Endothelial cell (in vitro differentiated cells): ENCODE data around the gene CD55. TPM values are rescaled to one million over a fixed set of nuclear protein-coding genes. Genes with fewer than 3 reads are reported as not detected.

Source experiments
- DNase-seq: peaks from one replicate; pipeline ENCODE4 v3.0.0; 2021; ENCODE audit warnings: low spot score
- H3K27ac Mint-ChIP-seq: one replicate; pipeline ENCODE4 v1.8.0; 2021; ENCODE audit warnings: mixed read lengths, inconsistent platforms; ENCODE audit not compliant: unreplicated experiment
- H3K27me3 Mint-ChIP-seq: one replicate; pipeline ENCODE4 v1.8.0; 2021; ENCODE audit warnings: mild to moderate bottlenecking, moderate library complexity, mixed read lengths, inconsistent platforms; ENCODE audit not compliant: unreplicated experiment
- H3K36me3 Mint-ChIP-seq: one replicate; pipeline ENCODE4 v1.8.0; 2021; ENCODE audit warnings: mild to moderate bottlenecking, low read depth, mixed read lengths, inconsistent platforms; ENCODE audit not compliant: unreplicated experiment
- H3K4me1 Mint-ChIP-seq: one replicate; pipeline ENCODE4 v1.8.0; 2021; ENCODE audit warnings: mild to moderate bottlenecking, mixed read lengths, inconsistent platforms; ENCODE audit not compliant: unreplicated experiment
- H3K4me3 Mint-ChIP-seq: one replicate; pipeline ENCODE4 v1.8.0; 2021; ENCODE audit warnings: mild to moderate bottlenecking, mixed read lengths, inconsistent platforms; ENCODE audit not compliant: unreplicated experiment
- H3K9me3 Mint-ChIP-seq: one replicate; pipeline ENCODE4 v1.8.0; 2021; ENCODE audit warnings: mixed read lengths, inconsistent platforms; ENCODE audit not compliant: unreplicated experiment
- total RNA-seq: library from RNA; stranded (reverse); fragmentation: NEBNext Ultra II Directional; extraction: Animal tissue kit (Norgen Biotek cat#: 25700); gene quantifications from one replicate; pipeline ENCODE4 v1.2.1, GENCODE V29; 2021; ENCODE audit not compliant: unreplicated experiment
- TF ChIP-seq, protein P1 (sequence below): fragments of 200-600 bp; sonication (generic); IDR thresholded peaks from one replicate; pipeline ENCODE4 v1.5.0; 2021; ENCODE audit warnings: antibody characterized with exemption; ENCODE audit not compliant: unreplicated experiment

CD55 gene
- total RNA-seq, 1 donor from 2014 or later = 16.0 TPM

GRCh38 chr1:207398986-207399385 lies 77.5 kb downstream of the CD55 start:
- Mint-ChIP-seq H3K9me3 (no peaks in the 10 kb centered on the region), H3K27ac (no peak overlapping the region), H3K36me3 (no peaks in the 10 kb centered on the region), H3K4me3 (no peak overlapping the region), H3K27me3 (no peaks in the 10 kb centered on the region), H3K4me1 (no peaks in the 10 kb centered on the region)
- TF ChIP-seq, protein P1, sequence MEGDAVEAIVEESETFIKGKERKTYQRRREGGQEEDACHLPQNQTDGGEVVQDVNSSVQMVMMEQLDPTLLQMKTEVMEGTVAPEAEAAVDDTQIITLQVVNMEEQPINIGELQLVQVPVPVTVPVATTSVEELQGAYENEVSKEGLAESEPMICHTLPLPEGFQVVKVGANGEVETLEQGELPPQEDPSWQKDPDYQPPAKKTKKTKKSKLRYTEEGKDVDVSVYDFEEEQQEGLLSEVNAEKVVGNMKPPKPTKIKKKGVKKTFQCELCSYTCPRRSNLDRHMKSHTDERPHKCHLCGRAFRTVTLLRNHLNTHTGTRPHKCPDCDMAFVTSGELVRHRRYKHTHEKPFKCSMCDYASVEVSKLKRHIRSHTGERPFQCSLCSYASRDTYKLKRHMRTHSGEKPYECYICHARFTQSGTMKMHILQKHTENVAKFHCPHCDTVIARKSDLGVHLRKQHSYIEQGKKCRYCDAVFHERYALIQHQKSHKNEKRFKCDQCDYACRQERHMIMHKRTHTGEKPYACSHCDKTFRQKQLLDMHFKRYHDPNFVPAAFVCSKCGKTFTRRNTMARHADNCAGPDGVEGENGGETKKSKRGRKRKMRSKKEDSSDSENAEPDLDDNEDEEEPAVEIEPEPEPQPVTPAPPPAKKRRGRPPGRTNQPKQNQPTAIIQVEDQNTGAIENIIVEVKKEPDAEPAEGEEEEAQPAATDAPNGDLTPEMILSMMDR = no peak
- no peak for DNase-seq

DNA sequence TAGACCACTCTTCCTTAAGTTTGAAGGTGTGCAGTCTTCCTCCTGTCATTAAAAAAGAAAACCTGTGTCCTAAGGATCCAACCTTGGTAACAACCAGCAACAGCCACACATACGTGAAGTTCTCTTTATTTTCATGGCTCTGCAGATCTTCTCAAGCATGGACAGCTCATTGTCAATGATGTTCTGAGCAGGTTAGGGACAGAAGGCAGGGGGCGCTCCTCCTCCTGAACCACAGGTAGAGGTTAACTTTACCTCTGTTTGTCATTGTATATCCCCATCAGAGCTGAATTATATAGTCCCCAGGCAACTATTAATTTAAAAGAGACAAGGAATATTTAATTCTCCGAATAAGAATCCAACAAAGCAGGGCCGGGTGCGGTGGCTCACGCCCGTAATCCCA lies 80.1 kb downstream of the CD55 start:
- TF ChIP-seq, protein P1 = no peak
- H3K4me3 Mint-ChIP-seq = no peak overlapping the region
- no peaks in the 10 kb centered on the region for H3K27me3 Mint-ChIP-seq
- no peaks in the 10 kb centered on the region for H3K36me3 Mint-ChIP-seq
- DNase-seq = no peak
- peaks cover 1% of the 10 kb centered on the region for H3K4me1 Mint-ChIP-seq
- H3K27ac Mint-ChIP-seq = no peak overlapping the region
- H3K9me3 Mint-ChIP-seq = no peaks in the 10 kb centered on the region

DNA sequence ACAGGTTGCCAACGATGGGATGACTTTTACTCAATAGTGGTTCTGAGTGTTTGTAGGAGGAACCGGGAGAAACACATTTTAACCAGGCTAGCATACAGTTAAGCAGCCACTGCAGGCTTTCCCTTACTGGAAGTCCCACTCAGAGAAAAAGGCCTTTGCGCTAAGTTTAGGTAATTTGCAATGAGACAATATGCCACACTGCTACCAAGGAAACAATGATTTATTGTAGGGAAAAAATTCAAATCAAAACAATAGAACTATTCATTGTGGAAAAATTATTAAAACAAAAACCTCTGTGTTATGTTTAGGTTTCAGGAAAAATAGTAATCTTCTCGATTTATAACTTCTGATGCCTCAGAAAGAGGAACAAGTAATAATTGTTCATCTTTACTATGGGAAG lies 81.3 kb downstream of the CD55 start:
- TF ChIP-seq, protein P1 = no peak
- Mint-ChIP-seq H3K4me1 (peaks cover 3% of the 10 kb centered on the region), H3K27ac (no peak overlapping the region), H3K27me3 (no peaks in the 10 kb centered on the region), H3K4me3 (no peak overlapping the region), H3K36me3 (no peaks in the 10 kb centered on the region), H3K9me3 (no peaks in the 10 kb centered on the region)
- no peak for DNase-seq

- TF ChIP-seq, protein P1 = peak; percentile 64
- Mint-ChIP-seq H3K4me1 (peaks cover 3% of the 10 kb centered on the region), H3K36me3 (no peaks in the 10 kb centered on the region), H3K27ac (no peak overlapping the region), H3K4me3 (no peak overlapping the region), H3K27me3 (no peaks in the 10 kb centered on the region), H3K9me3 (no peaks in the 10 kb centered on the region)
- DNase-seq = no peak
Measured at GRCh38 chr1:207404849-207405525, 83.5 kb downstream of the CD55 start.

GRCh38 chr1:207405814-207406213 lies 84.3 kb downstream of the CD55 start:
- Mint-ChIP-seq H3K36me3 (no peaks in the 10 kb centered on the region), H3K27me3 (no peaks in the 10 kb centered on the region), H3K27ac (no peak overlapping the region), H3K9me3 (no peaks in the 10 kb centered on the region), H3K4me3 (no peak overlapping the region), H3K4me1 (peaks cover 3% of the 10 kb centered on the region)
- TF ChIP-seq, protein P1 = no peak
- DNase-seq = no peak
